GM12878 (cell line): Measurements from ENCODE around the gene SCYGR5. TPM values are rescaled to one million over a fixed set of nuclear protein-coding genes. Genes with fewer than 3 reads are reported as not detected.

Source experiments
- ATF3 ChIP-seq: IDR thresholded peaks from 2 replicates; pipeline ENCODE4 v1.6.1; 2011; ENCODE audit warnings: low read depth, mild to moderate bottlenecking, low read length, moderate library complexity, borderline replicate concordance; ENCODE audit errors: extremely low read depth
- BCL11A ChIP-seq: IDR thresholded peaks from 2 replicates; pipeline ENCODE4 v1.6.1; 2011; ENCODE audit warnings: low read depth, low read length
- DPF2 ChIP-seq: fragments of 450-650 bp; IDR thresholded peaks from 2 replicates; pipeline ENCODE4 v1.6.1; 2017; ENCODE audit warnings: mild to moderate bottlenecking
- E2F4 ChIP-seq: IDR thresholded peaks from 2 replicates; pipeline ENCODE4 v1.6.1; 2012; ENCODE audit warnings: low read depth, low read length, improper control_type of control experiment
- ETV6 ChIP-seq, 2 experiments: fragments of 450-650 bp in 1 of 2; IDR thresholded peaks in 1 of 2; conservative IDR thresholded peaks in 1 of 2; 2 replicates each; pipeline ENCODE4 v1.6.1; 2014; ENCODE audit warnings: antibody characterized with exemption in 1 of 2, borderline replicate concordance in 1 of 2, low read depth in 1 of 2, mild to moderate bottlenecking in 1 of 2, moderate library complexity in 1 of 2
- HDAC6 ChIP-seq: fragments of 200-600 bp; sonication (generic); IDR thresholded peaks from one replicate; pipeline ENCODE4 v1.8.0; 2017; ENCODE audit warnings: antibody characterized with exemption; ENCODE audit not compliant: unreplicated experiment
- IKZF2 ChIP-seq, 2 experiments: fragments of 450-650 bp; IDR thresholded peaks; 2 replicates each; pipeline ENCODE4 v1.6.1; 2017; ENCODE audit warnings: mild to moderate bottlenecking in 2 of 2, moderate library complexity in 2 of 2
- JUND ChIP-seq: IDR thresholded peaks from 2 replicates; pipeline ENCODE4 v1.6.1; 2012; ENCODE audit warnings: low read depth, mild to moderate bottlenecking, low read length, improper control_type of control experiment, moderate library complexity
- KAT2A ChIP-seq: conservative IDR thresholded peaks from 2 replicates; pipeline ENCODE4 v1.6.1; 2011; ENCODE audit warnings: low read depth, low read length; ENCODE audit not compliant: control insufficient read depth
- MTA2 ChIP-seq: fragments of 450-650 bp; IDR thresholded peaks from 2 replicates; pipeline ENCODE4 v1.6.1; 2016; ENCODE audit warnings: low read depth, mild to moderate bottlenecking, moderate library complexity
- NFYB ChIP-seq: IDR thresholded peaks from 2 replicates; pipeline ENCODE4 v1.6.1; 2011; ENCODE audit warnings: low read depth, mild to moderate bottlenecking, low read length, improper control_type of control experiment, moderate library complexity; ENCODE audit not compliant: insufficient read depth
- PAX8 ChIP-seq: fragments of 450-650 bp; IDR thresholded peaks from 2 replicates; pipeline ENCODE4 v1.6.1; 2017; ENCODE audit warnings: mild to moderate bottlenecking, moderate library complexity
- POLR2AphosphoS2 ChIP-seq: IDR thresholded peaks from 2 replicates; pipeline ENCODE4 v1.6.1; 2011; ENCODE audit warnings: low read depth, mild to moderate bottlenecking, low read length, improper control_type of control experiment, moderate library complexity
- RB1 ChIP-seq: fragments of 450-650 bp; formaldehyde crosslinking; IDR thresholded peaks from 2 replicates; pipeline ENCODE4 v1.6.1; 2017; ENCODE audit warnings: mild to moderate bottlenecking, borderline replicate concordance
- RELB ChIP-seq: fragments of 450-650 bp; IDR thresholded peaks from 2 replicates; pipeline ENCODE4 v1.6.1; 2017; ENCODE audit warnings: low read depth, mild to moderate bottlenecking, moderate library complexity
- RFX5 ChIP-seq: IDR thresholded peaks from 2 replicates; pipeline ENCODE4 v1.6.1; 2011; ENCODE audit warnings: low read depth, low read length, improper control_type of control experiment
- SKIL ChIP-seq: fragments of 450-650 bp; IDR thresholded peaks from 2 replicates; pipeline ENCODE4 v1.6.1; 2017; ENCODE audit warnings: mild to moderate bottlenecking, low read depth, inconsistent platforms; ENCODE audit not compliant: poor library complexity, severe bottlenecking
- SREBF2 ChIP-seq: IDR thresholded peaks from 2 replicates; pipeline ENCODE4 v1.6.1; 2012; ENCODE audit warnings: mild to moderate bottlenecking, low read length
- TAF1 ChIP-seq: IDR thresholded peaks from 2 replicates; pipeline ENCODE4 v1.6.1; 2011; ENCODE audit warnings: mild to moderate bottlenecking, low read depth, low read length, borderline replicate concordance
- USF1 ChIP-seq: IDR thresholded peaks from 2 replicates; pipeline ENCODE4 v1.6.1; 2011; ENCODE audit warnings: borderline replicate concordance, low read depth, mild to moderate bottlenecking, moderate library complexity, mixed read lengths, low read length; ENCODE audit not compliant: insufficient read depth; ENCODE audit errors: extremely low read length
- ZNF274 ChIP-seq: IDR thresholded peaks from one replicate; pipeline ENCODE4 v1.8.0; 2011; ENCODE audit not compliant: insufficient read length, insufficient read depth
- polyA plus RNA-seq, 11 experiments: library from polyadenylated mRNA; depleted of rRNA in 4 of 11; unstranded in 6 of 11; stranded (reverse) in 5 of 11; fragments of >200 nt; fragmentation: Nextera tagmentation in 4 of 11; fragmentation: Illumina TruSeq in 1 of 11; extraction: Ambion mirVana in 4 of 11; extraction: Trizol in 1 of 11; gene quantifications; 1 replicate in 1 of 11; 2 replicates in 10 of 11; pipeline versions ENCODE4 v1.2.1 to v1.2.3, GENCODE V29; 2011 to 2016; ENCODE audit warnings: inconsistent platforms in 2 of 11, missing spikeins in 2 of 11, low read depth in 1 of 11
- total RNA-seq, 4 experiments: library from RNA; depleted of rRNA in 3 of 4; stranded (reverse); fragments of >200 nt in 3 of 4; fragmentation: Illumina TruSeq in 1 of 4; extraction: Trizol in 1 of 4; gene quantifications; 2 replicates each; pipeline versions ENCODE4 v1.2.1 to v1.2.3, GENCODE V29; 2013 to 2021

The SCYGR5 gene
- total and polyA plus RNA-seq, 10 of the 15 experiments (the other 5 are each of a cell fraction or from before 2014, with no cell fraction given): not detected

- peak; percentile 42; the same call in 1 of the 2 replicates for TF ChIP-seq RELB
- no peak for TF ChIP-seq SREBF2
- TF ChIP-seq PAX8: no peak
- TF ChIP-seq KAT2A: no peak
- 0 out of 2 replicates have a peak, but pooled peaks have one; percentile 36 for TF ChIP-seq MTA2
- TF ChIP-seq POLR2AphosphoS2: no peak
- no peak for TF ChIP-seq USF1
- peak in 1 of 2 experiments; percentile 52; a peak in 1 of 4 replicates for TF ChIP-seq ETV6 (conservative IDR thresholded peaks at IDR 0.05 in 1 of 2, IDR thresholded peaks at IDR 0.05 in 1 of 2; ENCODE audit: borderline replicate concordance in 1 of 2, low read depth in 1 of 2)
- no peak for TF ChIP-seq NFYB
- TF ChIP-seq SKIL: no peak
- TF ChIP-seq TAF1: no peak
- no peak for TF ChIP-seq JUND
- no peak for TF ChIP-seq RB1
- TF ChIP-seq HDAC6: no peak
- TF ChIP-seq IKZF2 (IDR thresholded peaks at IDR 0.05): peak; percentile 31 to 63; a peak in 3 of 4 replicates
- TF ChIP-seq ATF3: no peak
- peak; percentile 49; the same call in 1 of the 2 replicates for TF ChIP-seq BCL11A
- TF ChIP-seq DPF2: no peak
- TF ChIP-seq ZNF274: no peak
- TF ChIP-seq RFX5: no peak
- no peak for TF ChIP-seq E2F4
Observed at GRCh38 chr2:227627769-227628168, 38.8 kb upstream of the SCYGR5 start (continued).
